Astrocyte (in vitro differentiated cells and primary cell): ENCODE results near the gene LRTM2. TPM values are rescaled to one million over a fixed set of nuclear protein-coding genes. Genes with fewer than 3 reads are reported as not detected.

Experiments
- DNase-seq: peaks from one replicate; pipeline ENCODE4 v3.0.0-alpha.2; 2010; ENCODE audit warnings: low read depth
- FAIRE-seq: peaks from 2 replicates; lab custom pipeline; 2011; peaks lifted over from hg19 to GRCh38; lab: Jason Lieb, UNC
- H2AFZ ChIP-seq: 2 replicates; pipeline ENCODE4 v1.6.0; 2012; ENCODE audit warnings: low read depth, low read length, inconsistent platforms
- H3K27ac ChIP-seq: 2 replicates; pipeline ENCODE4 v1.5.1; 2011; ENCODE audit warnings: low read depth, low read length, inconsistent platforms
- H3K27me3 ChIP-seq: 2 replicates; pipeline ENCODE4 v1.6.0; 2011; ENCODE audit warnings: low read length, inconsistent platforms; ENCODE audit not compliant: insufficient read depth
- H3K36me3 ChIP-seq: 2 replicates; pipeline ENCODE4 v1.5.1; 2011; ENCODE audit warnings: low read length, inconsistent platforms; ENCODE audit not compliant: insufficient read depth
- H3K4me1 ChIP-seq: 2 replicates; pipeline ENCODE4 v1.5.1; 2011; ENCODE audit warnings: low read length, inconsistent platforms; ENCODE audit not compliant: insufficient read depth
- H3K4me2 ChIP-seq: 2 replicates; pipeline ENCODE4 v1.6.0; 2012; ENCODE audit warnings: low read length, inconsistent platforms
- H3K4me3 ChIP-seq: 2 replicates; pipeline ENCODE4 v1.5.1; 2011; ENCODE audit warnings: low read depth, mild to moderate bottlenecking, low read length, inconsistent platforms; ENCODE audit not compliant: insufficient read depth
- H3K79me2 ChIP-seq: 2 replicates; pipeline ENCODE4 v1.6.0; 2012; ENCODE audit warnings: mild to moderate bottlenecking, low read length, inconsistent platforms; ENCODE audit not compliant: insufficient read depth
- H3K9ac ChIP-seq: 2 replicates; pipeline ENCODE4 v1.6.0; 2012; ENCODE audit warnings: mild to moderate bottlenecking, low read length, inconsistent platforms
- H3K9me3 ChIP-seq: 2 replicates; pipeline ENCODE4 v1.5.1; 2012; ENCODE audit warnings: low read depth, mild to moderate bottlenecking, low read length, inconsistent platforms; ENCODE audit not compliant: insufficient read depth
- H4K20me1 ChIP-seq: 2 replicates; pipeline ENCODE4 v1.6.0; 2012; ENCODE audit warnings: low read length, inconsistent platforms; ENCODE audit not compliant: insufficient read depth
- H3K27ac Mint-ChIP-seq: one replicate; pipeline ENCODE4 v1.8.0; 2021; ENCODE audit warnings: mild to moderate bottlenecking, mixed read lengths; ENCODE audit not compliant: unreplicated experiment
- H3K27me3 Mint-ChIP-seq: one replicate; pipeline ENCODE4 v1.8.0; 2021; ENCODE audit warnings: low read depth, mixed read lengths; ENCODE audit not compliant: unreplicated experiment
- H3K36me3 Mint-ChIP-seq: one replicate; pipeline ENCODE4 v1.8.0; 2021; ENCODE audit warnings: low read depth, mixed read lengths; ENCODE audit not compliant: unreplicated experiment
- H3K4me1 Mint-ChIP-seq: one replicate; pipeline ENCODE4 v1.8.0; 2021; ENCODE audit warnings: low read depth, mixed read lengths; ENCODE audit not compliant: unreplicated experiment
- H3K4me3 Mint-ChIP-seq: one replicate; pipeline ENCODE4 v1.8.0; 2021; ENCODE audit warnings: mild to moderate bottlenecking, moderate library complexity, mixed read lengths; ENCODE audit not compliant: unreplicated experiment
- H3K9me3 Mint-ChIP-seq: one replicate; pipeline ENCODE4 v1.8.0; 2021; ENCODE audit warnings: mild to moderate bottlenecking, mixed read lengths; ENCODE audit not compliant: unreplicated experiment
- EZH2 ChIP-seq: IDR thresholded peaks from 2 replicates; pipeline ENCODE4 v1.6.1; 2012; ENCODE audit warnings: mild to moderate bottlenecking, low read length, inconsistent platforms; ENCODE audit not compliant: insufficient read depth
- total RNA-seq: library from RNA; stranded (reverse); gene quantifications from 2 replicates; pipeline ENCODE4 v1.2.1, GENCODE V29; 2021
- TF ChIP-seq, protein P1 (sequence below): IDR thresholded peaks from 2 replicates; pipeline ENCODE4 v1.5.1; 2011; ENCODE audit warnings: low read depth, mild to moderate bottlenecking, inconsistent platforms, low read length, moderate library complexity; ENCODE audit not compliant: insufficient read depth

Gene LRTM2
- total RNA-seq, 1 donor from 2014 or later = not detected

DNA sequence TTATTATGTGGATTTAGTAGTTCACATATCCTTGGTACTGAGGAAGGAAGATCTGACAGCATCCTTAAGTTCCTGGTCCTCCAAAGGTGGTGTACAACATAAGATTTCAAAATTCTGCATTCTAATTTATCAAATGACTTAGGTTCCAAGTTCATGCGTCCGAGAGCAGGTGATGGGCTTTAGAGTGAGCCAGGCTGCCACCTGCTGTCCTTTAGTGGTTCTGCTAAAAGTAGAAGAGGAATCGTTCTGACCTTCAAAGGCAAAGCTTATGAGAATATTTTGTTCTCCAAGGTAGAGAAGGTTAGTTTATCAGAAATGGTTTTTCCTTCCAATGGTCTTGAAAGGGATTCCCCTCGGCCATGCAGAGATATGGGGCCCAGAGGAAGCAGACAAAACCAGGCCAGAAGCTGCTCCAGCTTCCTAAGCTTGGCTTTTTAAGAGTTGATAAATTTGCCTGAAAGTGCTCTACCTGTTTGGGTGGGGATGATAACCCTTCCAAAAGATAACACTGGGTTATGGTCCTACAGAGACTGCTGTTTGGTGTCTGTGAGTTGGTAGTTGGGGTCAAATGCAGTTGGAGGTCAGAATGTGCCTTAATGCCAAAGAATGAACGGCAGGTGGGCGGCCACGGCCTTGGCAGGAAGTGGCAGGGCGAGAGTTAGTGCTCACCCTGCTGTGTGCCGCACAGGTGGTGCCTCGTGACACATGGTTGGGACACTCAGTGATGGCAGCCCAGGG lies 29.1 kb upstream of the LRTM2 start:
- no peaks in the 10 kb centered on the region for H3K79me2 ChIP-seq
- TF ChIP-seq, protein P1, sequence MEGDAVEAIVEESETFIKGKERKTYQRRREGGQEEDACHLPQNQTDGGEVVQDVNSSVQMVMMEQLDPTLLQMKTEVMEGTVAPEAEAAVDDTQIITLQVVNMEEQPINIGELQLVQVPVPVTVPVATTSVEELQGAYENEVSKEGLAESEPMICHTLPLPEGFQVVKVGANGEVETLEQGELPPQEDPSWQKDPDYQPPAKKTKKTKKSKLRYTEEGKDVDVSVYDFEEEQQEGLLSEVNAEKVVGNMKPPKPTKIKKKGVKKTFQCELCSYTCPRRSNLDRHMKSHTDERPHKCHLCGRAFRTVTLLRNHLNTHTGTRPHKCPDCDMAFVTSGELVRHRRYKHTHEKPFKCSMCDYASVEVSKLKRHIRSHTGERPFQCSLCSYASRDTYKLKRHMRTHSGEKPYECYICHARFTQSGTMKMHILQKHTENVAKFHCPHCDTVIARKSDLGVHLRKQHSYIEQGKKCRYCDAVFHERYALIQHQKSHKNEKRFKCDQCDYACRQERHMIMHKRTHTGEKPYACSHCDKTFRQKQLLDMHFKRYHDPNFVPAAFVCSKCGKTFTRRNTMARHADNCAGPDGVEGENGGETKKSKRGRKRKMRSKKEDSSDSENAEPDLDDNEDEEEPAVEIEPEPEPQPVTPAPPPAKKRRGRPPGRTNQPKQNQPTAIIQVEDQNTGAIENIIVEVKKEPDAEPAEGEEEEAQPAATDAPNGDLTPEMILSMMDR = peak; percentile 87
- TF ChIP-seq EZH2 = no peak
- FAIRE-seq = peak; percentile 83
- Mint-ChIP-seq H3K27me3 (no peaks in the 10 kb centered on the region), H3K9me3 (no peaks in the 10 kb centered on the region), H3K4me1 (no peaks in the 10 kb centered on the region), H3K27ac (no peak overlapping the region), H3K4me3 (no peak overlapping the region), H3K36me3 (peaks cover 12% of the 10 kb centered on the region)
- peak; percentile 23 for DNase-seq
- no peaks in the 10 kb centered on the region for H3K9me3 ChIP-seq
- peaks cover 4% of the 10 kb centered on the region for H3K36me3 ChIP-seq
- H3K27ac ChIP-seq = no peak overlapping the region
- no peak overlapping the region for H3K9ac ChIP-seq
- H3K4me2 ChIP-seq = no peak overlapping the region
- H3K27me3 ChIP-seq = no peaks in the 10 kb centered on the region
- peaks cover 9% of the 10 kb centered on the region for H4K20me1 ChIP-seq
- H3K4me3 ChIP-seq = no peak overlapping the region
- peaks cover 1% of the 10 kb centered on the region for H3K4me1 ChIP-seq
- no peak overlapping the region for H2AFZ ChIP-seq

DNA sequence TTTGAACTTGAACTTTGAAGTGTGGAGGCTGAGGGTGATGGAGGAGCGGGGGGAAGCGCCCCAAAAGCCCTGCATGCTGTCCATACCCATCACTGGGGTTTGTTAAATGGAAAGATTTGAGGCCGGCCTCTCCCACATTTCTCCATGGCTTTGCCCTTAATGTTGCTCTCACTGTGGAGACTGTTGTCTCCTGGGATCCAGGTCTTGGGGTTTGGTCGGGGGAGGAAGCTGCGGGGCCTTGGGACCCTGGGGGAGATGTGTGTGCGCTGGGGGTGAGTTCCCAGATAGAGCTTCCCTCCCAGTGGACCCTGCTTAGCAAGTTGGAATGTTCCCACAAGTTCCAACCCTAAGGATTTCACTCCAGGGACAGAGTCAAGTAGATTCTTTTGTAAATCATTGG lies 28.0 kb upstream of the LRTM2 start:
- H3K4me2 ChIP-seq = no peak overlapping the region
- Mint-ChIP-seq H3K27me3 (no peaks in the 10 kb centered on the region), H3K9me3 (no peaks in the 10 kb centered on the region), H3K27ac (no peak overlapping the region), H3K4me1 (no peaks in the 10 kb centered on the region), H3K4me3 (no peak overlapping the region), H3K36me3 (peaks cover 8% of the 10 kb centered on the region)
- TF ChIP-seq, protein P1 = no peak
- no peak for TF ChIP-seq EZH2
- H3K9ac ChIP-seq = no peak overlapping the region
- FAIRE-seq (no peak), DNase-seq (no peak)
- H3K4me3 ChIP-seq = no peak overlapping the region
- no peak overlapping the region for H2AFZ ChIP-seq
- H4K20me1 ChIP-seq = peaks cover 9% of the 10 kb centered on the region
- H3K27me3 ChIP-seq = no peaks in the 10 kb centered on the region
- H3K27ac ChIP-seq = no peak overlapping the region
- no peaks in the 10 kb centered on the region for H3K79me2 ChIP-seq
- peaks cover 9% of the 10 kb centered on the region for H3K4me1 ChIP-seq
- H3K36me3 ChIP-seq = no peaks in the 10 kb centered on the region
- no peaks in the 10 kb centered on the region for H3K9me3 ChIP-seq
